HAP-1 (cell line): Measurements from ENCODE around the gene MRPS15.

Source experiments
- DNase-seq, 2 experiments: peaks; one replicate each; pipeline ENCODE4 v3.0.0-alpha.2; 2016 to 2020; ENCODE audit warnings: low spot score in 2 of 2
- H3K27me3 ChIP-seq: fragments of 250-450 bp; sonication (Bioruptor Pico); 2 replicates; pipeline ENCODE4 v1.5.1; 2020; ENCODE audit warnings: low read depth, mild to moderate bottlenecking, moderate library complexity
- H3K36me3 ChIP-seq: fragments of 250-450 bp; sonication (Bioruptor Pico); replicated peaks from 2 replicates; pipeline ENCODE4 v1.5.1; 2020; ENCODE audit warnings: mild to moderate bottlenecking
- H3K4me1 ChIP-seq: fragments of 250-450 bp; sonication (Bioruptor Pico); 2 replicates; pipeline ENCODE4 v1.5.1; 2020; ENCODE audit warnings: mild to moderate bottlenecking
- H3K4me3 ChIP-seq: fragments of 250-450 bp; sonication (Bioruptor Pico); 2 replicates; pipeline ENCODE4 v1.5.1; 2020; ENCODE audit warnings: mild to moderate bottlenecking, moderate library complexity
- H3K9me3 ChIP-seq: fragments of 250-450 bp; sonication (Bioruptor Pico); 2 replicates; pipeline ENCODE4 v1.5.1; 2020; ENCODE audit warnings: mild to moderate bottlenecking, moderate library complexity
- in situ Hi-C: fragments of 300-500 bp; cut with MboI; formaldehyde crosslinking; loops from 3 replicates; pipeline ENCODE4 v1.14.3; 2020; ENCODE audit warnings: low sequenced_read_pairs, inconsistent platforms, mixed read lengths

Gene MRPS15

DNA sequence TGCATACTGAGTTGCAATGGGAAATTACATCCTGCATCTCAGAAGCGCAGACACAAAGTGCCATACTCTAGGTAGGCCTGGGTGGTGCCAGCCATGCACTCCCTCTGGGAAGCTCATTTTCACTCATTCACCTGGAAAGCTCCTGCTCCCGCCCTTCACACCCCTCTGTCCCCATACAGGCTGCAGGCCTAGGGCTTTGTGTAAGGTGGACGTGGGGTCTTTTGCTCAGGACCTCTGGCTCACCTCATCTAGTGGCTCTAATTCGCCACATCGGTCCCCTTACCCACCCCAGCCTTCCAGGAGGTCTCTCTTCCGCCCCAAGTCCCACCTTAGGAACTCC, 751 bp downstream of the MRPS15 start:
- in situ Hi-C loops: no loop called here
- no peak for DNase-seq
- H3K36me3 ChIP-seq: peaks cover 40% of the 10 kb centered on the region
- peak overlapping the region; percentile 99 for H3K4me3 ChIP-seq
- H3K4me1 ChIP-seq: peaks cover 20% of the 10 kb centered on the region
- no peaks in the 10 kb centered on the region for H3K27me3 ChIP-seq
- 0 out of 2 replicates have a peak, but pooled peaks cover 2% of the 10 kb centered on the region for H3K9me3 ChIP-seq

DNA sequence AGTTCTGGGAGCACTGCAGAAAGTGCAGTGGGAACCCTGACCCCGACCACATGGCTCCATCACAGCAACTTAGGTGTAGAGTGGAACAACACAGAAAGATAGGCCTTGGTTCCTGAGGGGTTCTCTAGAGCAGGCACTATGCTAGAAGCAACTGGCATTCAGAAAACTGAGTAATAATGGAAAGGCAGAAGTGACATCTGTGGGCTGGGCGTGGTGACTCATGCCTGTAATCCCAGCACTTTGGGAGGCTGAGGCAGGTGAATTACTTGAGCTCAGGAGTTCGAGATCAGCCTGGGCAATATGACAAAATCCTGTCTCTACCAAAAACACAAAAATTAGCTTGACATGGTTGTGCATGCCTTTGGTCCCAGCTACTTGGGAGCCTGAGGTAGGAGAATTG, 5.3 kb downstream of the MRPS15 start:
- DNase-seq: no peak
- in situ Hi-C loops: no loop called here
- H3K4me3 ChIP-seq: no peak overlapping the region
- no peaks in the 10 kb centered on the region for H3K27me3 ChIP-seq
- peaks cover 80% of the 10 kb centered on the region for H3K36me3 ChIP-seq
- H3K4me1 ChIP-seq: peaks cover 3% of the 10 kb centered on the region; the same call in 1 of the 2 replicates
- H3K9me3 ChIP-seq: no peaks in the 10 kb centered on the region

DNA sequence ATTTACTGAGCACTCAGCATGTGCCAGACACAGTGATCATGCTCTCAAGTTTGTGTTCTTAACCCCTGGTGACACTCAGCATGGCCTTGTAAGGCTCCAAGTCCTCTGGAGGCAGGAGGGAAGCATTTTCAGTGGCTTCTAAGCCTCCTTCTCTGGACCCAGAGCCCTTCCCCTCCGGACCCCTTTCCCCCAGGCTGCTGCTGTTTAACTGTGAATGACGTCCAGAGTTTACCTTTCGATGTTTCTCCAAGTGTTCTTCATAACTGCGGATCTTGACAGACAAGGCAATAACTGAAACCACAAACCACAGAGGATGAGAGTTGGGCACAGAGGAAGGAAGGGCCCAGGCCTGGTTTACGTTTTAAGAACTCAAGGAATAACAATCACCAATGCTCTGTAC, 6.5 kb downstream of the MRPS15 start:
- no peaks in the 10 kb centered on the region for H3K4me1 ChIP-seq
- no peak overlapping the region for H3K4me3 ChIP-seq
- no peaks in the 10 kb centered on the region for H3K27me3 ChIP-seq
- in situ Hi-C loops: no loop called here
- H3K9me3 ChIP-seq: no peaks in the 10 kb centered on the region
- no peak for DNase-seq
- peaks cover 79% of the 10 kb centered on the region for H3K36me3 ChIP-seq

DNA sequence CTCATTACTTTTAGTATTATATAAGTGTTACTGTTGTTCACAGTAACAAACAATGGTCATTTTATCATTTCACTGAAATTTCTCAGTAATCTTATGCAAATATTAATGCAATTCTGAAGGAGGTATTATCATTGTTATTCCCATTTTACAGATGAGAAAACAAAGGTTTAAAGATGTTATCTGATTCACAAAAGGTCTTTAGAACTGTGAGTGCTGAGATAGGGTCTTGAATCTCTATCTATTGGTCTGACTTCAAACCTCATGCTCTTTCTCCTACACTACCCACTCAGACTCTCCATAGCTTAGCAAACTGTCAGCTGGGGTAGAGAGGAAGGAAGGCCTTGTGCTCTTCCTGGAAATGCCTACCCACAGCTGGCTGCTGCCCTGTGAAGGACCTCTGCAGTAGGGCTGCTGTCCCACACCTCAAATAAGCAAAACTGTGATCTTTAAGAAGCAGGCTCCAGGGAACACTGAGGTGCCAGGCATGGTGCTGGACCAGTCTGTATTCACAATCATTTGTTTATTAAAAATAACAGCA, 7.7 kb downstream of the MRPS15 start:
- Histone ChIP-seq H3K9me3 (no peaks in the 10 kb centered on the region), H3K36me3 (peaks cover 69% of the 10 kb centered on the region), H3K4me3 (no peak overlapping the region), H3K4me1 (no peaks in the 10 kb centered on the region), H3K27me3 (no peaks in the 10 kb centered on the region)
- in situ Hi-C loops: no loop called here
- DNase-seq: no peak

DNA sequence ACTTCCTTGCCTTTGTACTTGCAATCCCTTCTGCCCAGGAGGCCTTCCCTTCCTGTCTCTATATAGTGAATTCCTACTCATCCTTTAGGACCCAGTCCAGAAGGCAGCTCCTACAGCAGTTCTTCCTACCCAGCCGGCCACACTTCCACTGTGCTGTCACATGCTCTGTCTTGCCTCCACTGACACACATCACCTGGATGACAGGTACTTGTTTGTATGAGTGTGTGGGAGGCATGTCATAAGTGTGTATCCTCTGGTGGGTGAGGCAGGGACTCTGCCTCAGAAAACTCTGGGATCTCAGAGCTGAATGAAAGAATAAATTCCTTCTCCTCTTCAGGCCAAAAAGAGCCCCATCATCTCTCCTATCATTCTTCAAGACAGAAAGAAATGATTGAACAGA, 8.8 kb downstream of the MRPS15 start:
- Histone ChIP-seq H3K27me3 (no peaks in the 10 kb centered on the region), H3K9me3 (no peaks in the 10 kb centered on the region), H3K4me1 (no peaks in the 10 kb centered on the region), H3K36me3 (peaks cover 58% of the 10 kb centered on the region), H3K4me3 (no peak overlapping the region)
- in situ Hi-C loops: no loop called here
- DNase-seq: no peak

DNA sequence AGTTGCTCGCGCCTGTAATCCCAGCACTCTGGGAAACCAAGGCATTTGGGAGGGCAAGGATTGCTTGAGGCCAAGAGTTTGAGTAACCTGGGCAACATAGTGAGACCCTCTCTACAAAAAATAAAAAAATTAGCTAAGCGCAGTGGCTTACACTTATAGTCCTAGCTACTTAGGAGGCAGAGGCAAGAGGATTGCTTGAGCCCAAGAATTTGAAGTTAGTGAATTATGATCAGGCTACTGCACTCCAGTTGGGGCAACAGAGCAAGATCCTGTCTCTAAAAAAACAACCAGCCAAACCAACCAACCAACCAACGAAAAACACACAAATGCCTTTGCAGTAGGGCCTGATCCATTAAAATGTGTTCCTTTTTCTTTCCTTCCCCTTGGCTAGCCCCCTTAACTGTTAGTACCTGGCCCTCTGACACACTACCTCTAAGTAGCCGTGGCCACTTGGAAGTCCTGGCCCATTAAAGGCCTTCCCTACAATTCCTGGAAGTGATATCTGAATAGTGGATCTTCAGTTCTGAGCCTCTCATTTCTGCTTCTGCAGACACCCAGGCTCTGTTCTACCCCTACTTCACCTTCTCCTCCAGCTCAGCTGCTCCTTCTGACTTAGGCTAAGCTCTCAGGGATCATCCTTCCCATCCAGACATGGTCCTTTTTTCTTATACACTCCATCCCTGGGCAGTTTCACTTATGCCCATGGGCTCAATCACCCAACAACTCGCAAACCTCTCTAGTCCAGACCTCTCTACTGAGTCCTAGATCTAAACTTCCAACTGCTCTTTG, 10.4 kb downstream of the MRPS15 start:
- no peak for DNase-seq
- H3K27me3 ChIP-seq: no peaks in the 10 kb centered on the region
- H3K4me1 ChIP-seq: peaks cover 6% of the 10 kb centered on the region
- in situ Hi-C loops: no loop called here
- H3K36me3 ChIP-seq: peaks cover 46% of the 10 kb centered on the region
- no peaks in the 10 kb centered on the region for H3K9me3 ChIP-seq
- H3K4me3 ChIP-seq: no peak overlapping the region

DNA sequence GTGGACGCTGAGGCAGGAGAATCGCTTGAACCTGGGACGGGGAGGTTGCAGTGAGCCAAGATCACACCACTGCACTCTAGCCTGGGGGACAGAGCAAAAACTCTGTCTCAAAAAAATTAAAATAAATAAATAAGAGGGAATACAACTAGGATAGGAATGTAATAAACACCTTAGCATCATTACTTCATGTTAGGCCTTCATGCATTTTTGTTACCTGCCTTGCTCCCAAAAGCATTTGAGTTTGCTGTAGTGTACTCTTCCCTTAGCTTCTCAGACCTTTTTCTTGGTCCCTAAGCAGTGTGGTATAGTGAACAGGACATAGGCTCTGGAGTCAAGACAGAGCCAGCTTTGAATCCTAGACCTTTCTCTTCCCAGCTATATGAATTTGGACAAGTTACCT, 11.1 kb downstream of the MRPS15 start:
- in situ Hi-C loops: no loop called here
- no peaks in the 10 kb centered on the region for H3K27me3 ChIP-seq
- no peaks in the 10 kb centered on the region for H3K9me3 ChIP-seq
- peaks cover 38% of the 10 kb centered on the region for H3K36me3 ChIP-seq
- no peak for DNase-seq
- H3K4me1 ChIP-seq: peaks cover 12% of the 10 kb centered on the region
- H3K4me3 ChIP-seq: no peak overlapping the region

DNA sequence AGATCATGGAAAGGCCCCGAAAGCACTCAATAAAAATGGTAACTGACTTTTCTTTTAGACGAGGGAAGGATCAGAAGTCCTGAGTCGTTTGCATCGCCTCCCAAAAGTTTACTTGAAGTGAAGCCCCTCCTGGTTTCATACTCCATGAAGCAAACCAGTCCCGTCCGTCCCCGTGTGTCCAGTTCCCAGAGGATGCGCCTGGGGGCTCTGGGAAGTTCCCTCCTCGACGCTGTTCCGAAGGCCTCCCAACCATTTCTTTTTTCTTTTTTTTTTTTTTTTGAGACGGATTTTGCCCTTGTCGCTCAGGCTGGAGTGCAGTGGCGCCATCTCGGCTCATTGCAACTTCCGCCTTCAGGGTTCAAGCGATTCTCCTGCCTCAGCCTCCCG, 13.3 kb downstream of the MRPS15 start:
- Histone ChIP-seq H3K4me3 (no peak overlapping the region), H3K4me1 (peaks cover 25% of the 10 kb centered on the region), H3K9me3 (no peaks in the 10 kb centered on the region), H3K27me3 (no peaks in the 10 kb centered on the region), H3K36me3 (peaks cover 18% of the 10 kb centered on the region)
- in situ Hi-C loops: no loop called here
- no peak for DNase-seq

DNA sequence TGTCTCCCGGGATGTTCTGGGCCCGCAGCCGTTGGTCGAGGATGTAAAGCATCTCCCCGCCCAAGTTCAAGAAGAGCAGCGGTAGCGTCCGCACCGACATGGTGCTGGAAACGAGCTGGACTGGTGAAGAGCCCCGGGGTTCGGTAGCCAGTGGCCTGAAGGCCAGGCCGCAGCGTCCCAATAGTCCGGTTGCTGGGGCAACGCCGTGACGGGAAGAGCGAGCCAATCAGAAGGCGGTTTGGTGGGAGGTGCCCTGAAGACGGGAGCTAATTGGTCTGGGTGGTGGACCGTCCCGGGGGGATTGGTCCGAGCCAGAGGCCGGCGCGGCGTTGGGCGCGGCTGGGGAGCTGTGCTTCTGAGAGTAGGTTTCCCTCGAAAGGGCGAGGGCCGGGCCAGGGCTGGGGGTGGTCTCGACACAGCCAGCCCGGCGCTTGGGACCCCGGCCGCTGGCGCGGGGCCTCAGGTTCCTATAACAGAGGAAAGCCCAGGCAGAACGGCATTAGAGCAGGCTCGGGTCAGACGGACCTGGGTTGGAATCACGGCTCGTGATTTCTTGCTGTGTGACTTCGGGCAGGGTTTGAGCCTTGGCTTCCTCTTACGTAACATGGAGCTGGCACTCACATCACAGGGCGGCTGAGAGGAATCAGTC, 13.8 kb downstream of the MRPS15 start, which contains the start of gene OSCP1:
Gene OSCP1 (minus strand): TSS at position 182 of the 649 bp plus-strand sequence. CDS start 82 bp downstream, at position 100.
- in situ Hi-C loops: no loop called here
- Histone ChIP-seq H3K4me1 (peaks cover 25% of the 10 kb centered on the region), H3K27me3 (no peaks in the 10 kb centered on the region), H3K4me3 (no peak within 1 kb of the TSS), H3K9me3 (no peaks in the 10 kb centered on the region), H3K36me3 (peaks cover 13% of the 10 kb centered on the region)
- DNase-seq: no peak

DNA sequence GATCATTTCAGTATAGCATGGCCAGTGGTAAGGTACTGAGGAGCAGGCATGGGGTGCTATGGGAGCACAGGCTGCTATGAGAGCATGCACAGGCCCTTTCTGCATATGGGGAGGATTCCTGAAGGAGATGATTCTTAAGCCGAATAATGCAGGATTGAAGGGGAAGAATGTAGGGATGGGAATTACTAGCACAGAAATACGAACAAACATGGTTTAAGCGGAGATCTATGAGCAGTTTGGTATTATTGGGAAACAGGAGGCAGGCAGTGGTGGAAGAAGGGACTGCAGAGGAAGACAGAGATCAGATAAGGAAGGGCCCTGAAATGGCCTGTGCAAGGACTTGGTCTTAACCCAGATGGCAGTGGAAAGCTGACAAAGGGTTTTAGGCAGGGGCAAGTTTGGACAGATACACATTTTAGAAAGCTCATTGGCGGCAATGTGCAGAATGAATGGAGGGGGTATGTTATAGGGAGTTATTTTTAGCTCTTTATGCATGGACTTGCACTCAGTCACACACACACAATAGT, 15.6 kb downstream of the MRPS15 start:
- DNase-seq: peak; percentile 85 to 98
- Histone ChIP-seq H3K4me1 (peaks cover 34% of the 10 kb centered on the region), H3K9me3 (no peaks in the 10 kb centered on the region), H3K36me3 (no peaks in the 10 kb centered on the region), H3K27me3 (no peaks in the 10 kb centered on the region), H3K4me3 (no peak overlapping the region)
- in situ Hi-C loops: no loop called here

DNA sequence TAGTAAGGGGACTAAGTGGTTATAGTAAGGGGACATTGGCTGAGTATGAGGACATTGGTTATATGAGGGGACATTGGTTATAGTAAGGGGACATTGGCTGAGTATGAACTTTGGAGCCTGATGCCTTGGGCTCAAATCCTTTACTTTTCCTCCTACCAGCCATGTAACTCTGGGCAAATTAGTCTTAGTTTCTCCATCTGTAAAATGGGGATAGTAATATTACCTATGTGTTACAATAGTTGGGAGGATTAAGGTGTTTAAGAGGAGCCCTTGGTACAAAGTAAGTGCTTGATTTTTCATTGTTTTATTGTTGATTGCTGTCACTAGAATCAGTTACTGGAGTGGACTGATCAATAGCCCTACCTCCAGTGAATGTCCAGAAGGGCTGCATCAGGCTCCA, 16.7 kb downstream of the MRPS15 start:
- DNase-seq: no peak
- in situ Hi-C loops: no loop called here
- H3K4me3 ChIP-seq: no peak overlapping the region
- H3K4me1 ChIP-seq: peaks cover 34% of the 10 kb centered on the region
- H3K36me3 ChIP-seq: no peaks in the 10 kb centered on the region
- no peaks in the 10 kb centered on the region for H3K27me3 ChIP-seq
- H3K9me3 ChIP-seq: no peaks in the 10 kb centered on the region

DNA sequence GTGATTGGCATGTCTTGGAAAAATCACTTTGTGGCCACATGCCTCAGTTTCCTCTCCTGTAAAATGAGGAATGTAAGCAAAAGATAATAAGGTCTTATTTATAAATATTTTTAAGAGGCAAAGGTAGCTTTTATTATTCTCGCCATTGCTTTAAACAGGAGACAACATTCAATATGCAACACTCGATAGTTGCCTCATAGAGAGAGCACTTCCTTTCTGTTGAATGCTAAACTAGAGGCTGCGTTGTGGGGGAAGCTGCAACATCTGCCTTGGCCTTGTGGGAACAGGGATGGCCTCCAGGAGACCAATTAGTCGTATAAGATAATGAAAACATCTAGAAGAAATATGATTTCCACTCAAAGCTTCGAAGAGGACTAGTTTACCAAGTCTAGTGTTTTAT, 17.4 kb downstream of the MRPS15 start:
- no peak for DNase-seq
- Histone ChIP-seq H3K36me3 (no peaks in the 10 kb centered on the region), H3K9me3 (no peaks in the 10 kb centered on the region), H3K4me3 (no peak overlapping the region), H3K4me1 (peaks cover 34% of the 10 kb centered on the region), H3K27me3 (no peaks in the 10 kb centered on the region)
- in situ Hi-C loops: no loop called here

DNA sequence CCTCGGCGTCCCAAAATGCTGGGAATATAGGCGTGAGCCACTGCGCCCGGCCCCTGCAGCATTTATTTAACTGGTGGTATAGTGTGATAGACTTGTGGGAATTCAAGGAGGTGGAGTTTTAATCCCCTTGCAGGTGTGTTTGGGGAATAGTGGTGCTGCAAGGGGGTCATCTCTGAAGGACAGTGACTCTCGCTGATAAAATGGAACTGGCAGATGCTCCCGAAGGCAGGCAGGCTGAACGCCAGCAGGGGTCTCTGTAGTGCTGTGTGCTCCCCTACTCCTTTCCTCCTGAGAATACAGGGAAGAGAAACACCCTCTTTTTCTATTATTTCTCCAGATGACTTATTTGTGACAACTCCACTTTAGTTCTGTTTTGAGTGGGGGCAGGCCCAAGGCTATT, 17.9 kb downstream of the MRPS15 start:
- Histone ChIP-seq H3K36me3 (no peaks in the 10 kb centered on the region), H3K27me3 (no peaks in the 10 kb centered on the region), H3K4me1 (peaks cover 34% of the 10 kb centered on the region), H3K4me3 (no peak overlapping the region), H3K9me3 (no peaks in the 10 kb centered on the region)
- in situ Hi-C loops: no loop called here
- peak; percentile 77 to 83 for DNase-seq

DNA sequence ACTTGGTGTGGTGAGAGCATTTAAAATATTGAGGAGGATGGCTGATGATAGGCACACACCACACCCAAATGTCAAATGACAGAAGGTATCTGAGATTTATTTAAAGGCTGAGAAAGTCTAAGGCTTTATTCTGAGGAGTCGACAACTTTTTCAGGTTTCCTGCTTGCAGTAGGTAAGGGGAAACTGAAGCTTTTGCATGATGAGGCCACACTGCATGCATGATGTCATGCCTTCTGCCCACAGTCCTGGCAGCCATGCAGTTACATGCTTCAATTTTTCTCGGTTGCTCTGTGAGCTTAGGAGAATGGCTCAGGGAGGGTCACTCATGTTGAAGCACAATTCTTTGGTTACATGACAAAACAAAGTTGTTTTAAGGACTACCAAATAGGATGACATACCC, 20.9 kb downstream of the MRPS15 start:
- no peaks in the 10 kb centered on the region for H3K9me3 ChIP-seq
- no peaks in the 10 kb centered on the region for H3K27me3 ChIP-seq
- no peak for DNase-seq
- peaks cover 30% of the 10 kb centered on the region for H3K4me1 ChIP-seq
- no peaks in the 10 kb centered on the region for H3K36me3 ChIP-seq
- no peak overlapping the region for H3K4me3 ChIP-seq
- in situ Hi-C loops: no loop called here
